ENCODE results near the gene SLC12A8. TPM values are rescaled to one million over a fixed set of nuclear protein-coding genes. Genes with fewer than 3 reads are reported as not detected.

The SLC12A8 gene
- total RNA-seq, 1 experiment from 2014 or later, result 7.1 TPM

- BruUV-seq (replicated peaks), result no TSS peak
- no peak overlapping the region for H3K27ac ChIP-seq (ENCODE audit: low read depth, low read length, poor library complexity, severe bottlenecking)
- H3K36me3 ChIP-seq (ENCODE audit: insufficient read depth, low read length, poor library complexity, severe bottlenecking), result no peaks in the 10 kb centered on the region
- ChIA-PET POLR2A (ENCODE audit: low non-redundant PET) (no interaction called here), CTCF (no interaction called here)
- no peaks in the 10 kb centered on the region for H3K9me3 ChIP-seq (ENCODE audit: low read depth, low read length, poor library complexity, severe bottlenecking)
- TF ChIP-seq, protein P1, sequence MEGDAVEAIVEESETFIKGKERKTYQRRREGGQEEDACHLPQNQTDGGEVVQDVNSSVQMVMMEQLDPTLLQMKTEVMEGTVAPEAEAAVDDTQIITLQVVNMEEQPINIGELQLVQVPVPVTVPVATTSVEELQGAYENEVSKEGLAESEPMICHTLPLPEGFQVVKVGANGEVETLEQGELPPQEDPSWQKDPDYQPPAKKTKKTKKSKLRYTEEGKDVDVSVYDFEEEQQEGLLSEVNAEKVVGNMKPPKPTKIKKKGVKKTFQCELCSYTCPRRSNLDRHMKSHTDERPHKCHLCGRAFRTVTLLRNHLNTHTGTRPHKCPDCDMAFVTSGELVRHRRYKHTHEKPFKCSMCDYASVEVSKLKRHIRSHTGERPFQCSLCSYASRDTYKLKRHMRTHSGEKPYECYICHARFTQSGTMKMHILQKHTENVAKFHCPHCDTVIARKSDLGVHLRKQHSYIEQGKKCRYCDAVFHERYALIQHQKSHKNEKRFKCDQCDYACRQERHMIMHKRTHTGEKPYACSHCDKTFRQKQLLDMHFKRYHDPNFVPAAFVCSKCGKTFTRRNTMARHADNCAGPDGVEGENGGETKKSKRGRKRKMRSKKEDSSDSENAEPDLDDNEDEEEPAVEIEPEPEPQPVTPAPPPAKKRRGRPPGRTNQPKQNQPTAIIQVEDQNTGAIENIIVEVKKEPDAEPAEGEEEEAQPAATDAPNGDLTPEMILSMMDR (conservative IDR thresholded peaks at IDR 0.05; ENCODE audit: low read depth, low read length), result no peak
- TF ChIP-seq EZH2 (IDR thresholded peaks at IDR 0.05; ENCODE audit: borderline replicate concordance, low read depth, low read length, poor library complexity, severe bottlenecking), result no peak
- H3K4me1 ChIP-seq (ENCODE audit: insufficient read depth, low read length, poor library complexity, severe bottlenecking), result no peaks in the 10 kb centered on the region
- no peaks in the 10 kb centered on the region for H3K27me3 ChIP-seq (replicated peaks; ENCODE audit: insufficient read depth, low read depth, low read length, poor library complexity)
- no peak for DNase-seq (ENCODE audit: low spot score)
- H3K4me3 ChIP-seq (ENCODE audit: low read depth, low read length, poor library complexity, severe bottlenecking), result no peak overlapping the region
- intact Hi-C loops (cut with micrococcal nuclease; ENCODE audit: unreplicated experiment), result no loop called here
Observed at GRCh38 chr3:125136966-125137357, 75.6 kb downstream of the SLC12A8 start.

DNA sequence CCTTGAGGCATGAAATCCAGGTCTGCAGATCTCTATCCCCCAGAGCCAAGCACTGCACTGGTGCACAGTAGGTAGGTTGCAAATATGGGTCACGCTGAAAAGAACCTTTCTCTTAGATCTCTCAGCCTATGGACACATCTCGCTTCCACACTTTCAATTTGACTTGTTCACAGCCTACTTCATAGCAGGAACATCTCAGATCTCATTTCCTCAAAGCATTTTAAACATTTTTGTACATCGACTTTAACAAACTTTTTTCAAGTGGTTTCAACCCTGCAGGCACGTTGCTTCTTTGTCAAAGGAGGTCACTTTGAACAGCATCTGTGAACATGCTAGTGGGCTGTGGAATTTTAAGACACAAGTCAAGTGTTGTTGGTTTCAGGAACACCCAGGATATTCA lies 76.0 kb downstream of the SLC12A8 start:
- no peak for TF ChIP-seq EZH2 (IDR thresholded peaks at IDR 0.05; ENCODE audit: borderline replicate concordance, low read depth, low read length, poor library complexity, severe bottlenecking)
- TF ChIP-seq, protein P1 (conservative IDR thresholded peaks at IDR 0.05; ENCODE audit: low read depth, low read length), result no peak
- H3K27ac ChIP-seq (ENCODE audit: low read depth, low read length, poor library complexity, severe bottlenecking), result no peak overlapping the region
- H3K9me3 ChIP-seq (ENCODE audit: low read depth, low read length, poor library complexity, severe bottlenecking), result no peaks in the 10 kb centered on the region
- H3K36me3 ChIP-seq (ENCODE audit: insufficient read depth, low read length, poor library complexity, severe bottlenecking), result no peaks in the 10 kb centered on the region
- no peaks in the 10 kb centered on the region for H3K27me3 ChIP-seq (replicated peaks; ENCODE audit: insufficient read depth, low read depth, low read length, poor library complexity)
- POLR2A ChIA-PET (ENCODE audit: low non-redundant PET), result no interaction called here
- intact Hi-C loops (cut with micrococcal nuclease; ENCODE audit: unreplicated experiment), result no loop called here
- CTCF ChIA-PET, result no interaction called here
- BruUV-seq (replicated peaks), result no TSS peak
- H3K4me3 ChIP-seq (ENCODE audit: low read depth, low read length, poor library complexity, severe bottlenecking), result no peak overlapping the region
- H3K4me1 ChIP-seq (ENCODE audit: insufficient read depth, low read length, poor library complexity, severe bottlenecking), result no peaks in the 10 kb centered on the region
- no peak for DNase-seq (ENCODE audit: low spot score)

DNA sequence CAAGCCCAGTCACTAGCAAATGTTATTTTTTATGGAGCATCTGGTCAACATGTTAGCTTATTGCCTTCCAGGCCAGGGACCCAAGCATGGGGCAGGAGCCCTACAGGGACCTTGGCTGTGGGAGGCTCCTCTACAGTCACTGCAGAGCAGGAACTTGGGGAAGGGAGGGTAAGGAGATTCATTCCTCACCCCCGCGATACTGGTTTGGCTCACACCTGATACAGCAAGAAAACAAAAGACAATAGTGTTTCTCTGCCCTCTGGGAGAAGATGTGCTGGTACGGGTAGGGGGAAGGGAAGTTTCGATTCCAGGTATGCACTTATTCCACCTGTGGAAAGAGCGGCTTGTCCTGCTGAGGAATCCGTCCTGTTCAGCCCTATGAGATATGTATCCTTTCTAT lies 77.6 kb downstream of the SLC12A8 start:
- ChIA-PET POLR2A (ENCODE audit: low non-redundant PET) (no interaction called here), CTCF (no interaction called here)
- no peak for DNase-seq (ENCODE audit: low spot score)
- H3K36me3 ChIP-seq (ENCODE audit: insufficient read depth, low read length, poor library complexity, severe bottlenecking), result no peaks in the 10 kb centered on the region
- intact Hi-C loops (cut with micrococcal nuclease; ENCODE audit: unreplicated experiment), result no loop called here
- H3K27me3 ChIP-seq (replicated peaks; ENCODE audit: insufficient read depth, low read depth, low read length, poor library complexity), result no peaks in the 10 kb centered on the region
- H3K27ac ChIP-seq (ENCODE audit: low read depth, low read length, poor library complexity, severe bottlenecking), result no peak overlapping the region
- H3K4me1 ChIP-seq (ENCODE audit: insufficient read depth, low read length, poor library complexity, severe bottlenecking), result peaks cover 4% of the 10 kb centered on the region
- TF ChIP-seq, protein P1 (conservative IDR thresholded peaks at IDR 0.05; ENCODE audit: low read depth, low read length), result no peak
- no peak for TF ChIP-seq EZH2 (IDR thresholded peaks at IDR 0.05; ENCODE audit: borderline replicate concordance, low read depth, low read length, poor library complexity, severe bottlenecking)
- H3K4me3 ChIP-seq (ENCODE audit: low read depth, low read length, poor library complexity, severe bottlenecking), result no peak overlapping the region
- no peaks in the 10 kb centered on the region for H3K9me3 ChIP-seq (ENCODE audit: low read depth, low read length, poor library complexity, severe bottlenecking)
- BruUV-seq (replicated peaks), result no TSS peak
